Heart left ventricle (tissue), 13 donors: ENCODE measurements around the gene GZF1.

Experiments used
- POLR2A ChIP-seq, 2 donors: fragments of 450-650 bp; IDR thresholded peaks; one replicate each; pipeline ENCODE4 v1.6.1; 2017; ENCODE audit warnings: antibody characterized with exemption in 2 of 2, mild to moderate bottlenecking in 2 of 2, moderate library complexity in 2 of 2
- TF ChIP-seq, protein P1 (sequence below), 12 donors: fragments of 200-600 bp; sonication (generic) in 4 of 12; IDR thresholded peaks; one replicate each; pipeline versions ENCODE4 v1.5.0 to v1.8.0; 2018 to 2022; ENCODE audit warnings: antibody characterized with exemption in 12 of 12, mild to moderate bottlenecking in 5 of 12
- donor health status: ischemic (EF 13 %, LVEDD 7.1; RV severe dilation, severe dysfunction).
- donor health status: DM: no; HTN: yes; CAD: no.
- donor health status: DM: no; HTN: no; CAD: no.
- donor health status: ischemic (EF 25% LVEDD 6.9; RV normal size, moderate dysfunction).
- donor health status: ischemic (EF 25% LVEDD 5.7; RV mildly dilated, moderate dysfunction).
- donor health status: ischemic (EF 35%, LVEDD 5.7; RV mildly dilated, moderate dysfunction).
- donor health status: nonischemic (EF 11% LVEDD 7.7; RV severe dilation, severe dysfunction).
- donor health status: DM: yes; HTN: yes; CAD: no.
- donor health status: PGD.
- donor health status: ischemic (EF 29% LVEDD 5.4; RV normal size, mild dysfunction).
- donor health status: nonischemic (EF 23%, LVEDD 6.1; RV moderate dilation, normal function).

GRCh38 chr20:23344336-23344735 lies 17.6 kb upstream of the GZF1 start:
- TF ChIP-seq, protein P1, sequence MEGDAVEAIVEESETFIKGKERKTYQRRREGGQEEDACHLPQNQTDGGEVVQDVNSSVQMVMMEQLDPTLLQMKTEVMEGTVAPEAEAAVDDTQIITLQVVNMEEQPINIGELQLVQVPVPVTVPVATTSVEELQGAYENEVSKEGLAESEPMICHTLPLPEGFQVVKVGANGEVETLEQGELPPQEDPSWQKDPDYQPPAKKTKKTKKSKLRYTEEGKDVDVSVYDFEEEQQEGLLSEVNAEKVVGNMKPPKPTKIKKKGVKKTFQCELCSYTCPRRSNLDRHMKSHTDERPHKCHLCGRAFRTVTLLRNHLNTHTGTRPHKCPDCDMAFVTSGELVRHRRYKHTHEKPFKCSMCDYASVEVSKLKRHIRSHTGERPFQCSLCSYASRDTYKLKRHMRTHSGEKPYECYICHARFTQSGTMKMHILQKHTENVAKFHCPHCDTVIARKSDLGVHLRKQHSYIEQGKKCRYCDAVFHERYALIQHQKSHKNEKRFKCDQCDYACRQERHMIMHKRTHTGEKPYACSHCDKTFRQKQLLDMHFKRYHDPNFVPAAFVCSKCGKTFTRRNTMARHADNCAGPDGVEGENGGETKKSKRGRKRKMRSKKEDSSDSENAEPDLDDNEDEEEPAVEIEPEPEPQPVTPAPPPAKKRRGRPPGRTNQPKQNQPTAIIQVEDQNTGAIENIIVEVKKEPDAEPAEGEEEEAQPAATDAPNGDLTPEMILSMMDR (IDR thresholded peaks at IDR 0.05), result no peak
- no peak for TF ChIP-seq POLR2A (IDR thresholded peaks at IDR 0.05)
